MM.1S (cell line): ENCODE data around the gene DUSP3.

Experiments used
- DNase-seq: peaks from one replicate; pipeline ENCODE4 v3.0.0-alpha.2; 2015
- H2AFZ ChIP-seq: fragments of 300-600 bp; sonication (generic); 2 replicates; pipeline ENCODE4 v1.6.0; 2016; ENCODE audit warnings: antibody characterized with exemption, low read length
- H3F3A ChIP-seq: fragments of 300-600 bp; sonication (generic); 2 replicates; pipeline ENCODE4 v1.6.1; 2016; ENCODE audit warnings: mild to moderate bottlenecking, antibody characterized with exemption, low read length, moderate library complexity, mixed read lengths; ENCODE audit not compliant: insufficient read depth
- H3K27ac ChIP-seq: fragments of 300-600 bp; sonication (generic); 2 replicates; pipeline ENCODE4 v1.5.1; 2016; ENCODE audit warnings: mild to moderate bottlenecking, low read length
- H3K27me3 ChIP-seq: fragments of 300-600 bp; sonication (generic); replicated peaks from 2 replicates; pipeline ENCODE4 v1.6.0; 2016; ENCODE audit warnings: low read length; ENCODE audit not compliant: insufficient read depth
- H3K36me3 ChIP-seq: fragments of 300-600 bp; sonication (generic); replicated peaks from 2 replicates; pipeline ENCODE4 v1.6.1; 2016; ENCODE audit warnings: mild to moderate bottlenecking, low read length, mixed read lengths; ENCODE audit not compliant: insufficient read depth
- H3K4me1 ChIP-seq: fragments of 300-600 bp; sonication (generic); 2 replicates; pipeline ENCODE4 v1.6.1; 2016; ENCODE audit warnings: low read length, mixed read lengths
- H3K4me2 ChIP-seq: fragments of 300-600 bp; sonication (generic); 2 replicates; pipeline ENCODE4 v1.6.0; 2016; ENCODE audit warnings: low read depth, low read length
- H3K4me3 ChIP-seq: fragments of 300-600 bp; sonication (generic); 2 replicates; pipeline ENCODE4 v1.5.1; 2016; ENCODE audit warnings: low read length, mixed read lengths
- H3K79me2 ChIP-seq: fragments of 300-600 bp; sonication (generic); 2 replicates; pipeline ENCODE4 v1.6.1; 2016; ENCODE audit warnings: mixed run types, low read length, mixed read lengths
- H3K9ac ChIP-seq: fragments of 300-600 bp; sonication (generic); 2 replicates; pipeline ENCODE4 v1.6.1; 2016; ENCODE audit warnings: low read length, mixed read lengths
- H3K9me2 ChIP-seq: fragments of 300-600 bp; sonication (generic); replicated peaks from 2 replicates; pipeline ENCODE4 v1.6.1; 2016; ENCODE audit warnings: mild to moderate bottlenecking, low read length, mixed read lengths; ENCODE audit not compliant: insufficient read depth
- H3K9me3 ChIP-seq: fragments of 300-600 bp; sonication (generic); replicated peaks from 2 replicates; pipeline ENCODE4 v1.6.1; 2016; ENCODE audit warnings: mild to moderate bottlenecking, low read length, mixed read lengths; ENCODE audit not compliant: insufficient read depth
- H4K20me1 ChIP-seq: fragments of 300-600 bp; sonication (generic); 2 replicates; pipeline ENCODE4 v1.6.1; 2016; ENCODE audit warnings: mild to moderate bottlenecking, low read length, moderate library complexity, mixed read lengths; ENCODE audit not compliant: insufficient read depth
- EZH2 ChIP-seq: fragments of 300-600 bp; sonication (generic); optimal IDR thresholded peaks from 2 replicates; pipeline ENCODE3; 2017; ENCODE audit warnings: low read depth, mild to moderate bottlenecking, antibody characterized with exemption, low read length, mixed read lengths
- EZH2phosphoT487 ChIP-seq: fragments of 300-600 bp; sonication (generic); IDR thresholded peaks from 2 replicates; pipeline ENCODE4 v1.6.1; 2018; ENCODE audit warnings: antibody characterized with exemption, low read length
- TF ChIP-seq, protein P1 (sequence below): fragments of 300-600 bp; sonication (generic); IDR thresholded peaks from 2 replicates; pipeline ENCODE4 v1.5.1; 2016; ENCODE audit warnings: antibody characterized with exemption, low read length, mixed read lengths

The DUSP3 gene

DNA sequence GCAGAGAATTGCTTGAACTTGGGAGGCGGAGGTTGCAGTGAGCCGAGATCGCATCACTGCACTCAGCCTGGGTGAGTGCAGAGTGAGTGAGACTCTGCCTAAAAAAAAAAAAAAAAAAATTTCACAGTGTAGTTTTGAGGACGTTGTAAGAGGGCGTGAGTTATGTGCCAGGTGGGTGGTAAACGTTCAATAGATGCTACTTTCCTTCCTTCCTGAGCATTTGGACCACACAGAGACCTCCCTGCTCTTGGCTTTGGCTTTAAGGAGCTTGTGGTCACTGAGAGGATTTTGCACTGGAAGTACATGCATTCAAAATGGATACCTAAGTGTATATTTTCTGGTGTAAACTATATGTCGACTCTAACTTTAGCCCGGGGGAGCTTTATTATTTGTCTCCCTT is 50.7 kb downstream of the DUSP3 start:
- H3K9me3 ChIP-seq: no peaks in the 10 kb centered on the region
- no peak for TF ChIP-seq EZH2
- TF ChIP-seq EZH2phosphoT487: no peak
- TF ChIP-seq, protein P1, sequence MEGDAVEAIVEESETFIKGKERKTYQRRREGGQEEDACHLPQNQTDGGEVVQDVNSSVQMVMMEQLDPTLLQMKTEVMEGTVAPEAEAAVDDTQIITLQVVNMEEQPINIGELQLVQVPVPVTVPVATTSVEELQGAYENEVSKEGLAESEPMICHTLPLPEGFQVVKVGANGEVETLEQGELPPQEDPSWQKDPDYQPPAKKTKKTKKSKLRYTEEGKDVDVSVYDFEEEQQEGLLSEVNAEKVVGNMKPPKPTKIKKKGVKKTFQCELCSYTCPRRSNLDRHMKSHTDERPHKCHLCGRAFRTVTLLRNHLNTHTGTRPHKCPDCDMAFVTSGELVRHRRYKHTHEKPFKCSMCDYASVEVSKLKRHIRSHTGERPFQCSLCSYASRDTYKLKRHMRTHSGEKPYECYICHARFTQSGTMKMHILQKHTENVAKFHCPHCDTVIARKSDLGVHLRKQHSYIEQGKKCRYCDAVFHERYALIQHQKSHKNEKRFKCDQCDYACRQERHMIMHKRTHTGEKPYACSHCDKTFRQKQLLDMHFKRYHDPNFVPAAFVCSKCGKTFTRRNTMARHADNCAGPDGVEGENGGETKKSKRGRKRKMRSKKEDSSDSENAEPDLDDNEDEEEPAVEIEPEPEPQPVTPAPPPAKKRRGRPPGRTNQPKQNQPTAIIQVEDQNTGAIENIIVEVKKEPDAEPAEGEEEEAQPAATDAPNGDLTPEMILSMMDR: no peak
- H3K4me1 ChIP-seq: no peaks in the 10 kb centered on the region
- H3K4me2 ChIP-seq: no peak overlapping the region
- DNase-seq: no peak
- peaks cover 32% of the 10 kb centered on the region; the same call in 1 of the 2 replicates for H3K27me3 ChIP-seq
- no peaks in the 10 kb centered on the region for H3F3A ChIP-seq
- H3K36me3 ChIP-seq: no peaks in the 10 kb centered on the region
- H2AFZ ChIP-seq: no peak overlapping the region
- no peak overlapping the region for H3K9ac ChIP-seq
- H3K27ac ChIP-seq: no peak overlapping the region
- no peaks in the 10 kb centered on the region for H3K79me2 ChIP-seq
- H4K20me1 ChIP-seq: no peaks in the 10 kb centered on the region
- no peaks in the 10 kb centered on the region for H3K9me2 ChIP-seq
- no peak overlapping the region for H3K4me3 ChIP-seq

DNA sequence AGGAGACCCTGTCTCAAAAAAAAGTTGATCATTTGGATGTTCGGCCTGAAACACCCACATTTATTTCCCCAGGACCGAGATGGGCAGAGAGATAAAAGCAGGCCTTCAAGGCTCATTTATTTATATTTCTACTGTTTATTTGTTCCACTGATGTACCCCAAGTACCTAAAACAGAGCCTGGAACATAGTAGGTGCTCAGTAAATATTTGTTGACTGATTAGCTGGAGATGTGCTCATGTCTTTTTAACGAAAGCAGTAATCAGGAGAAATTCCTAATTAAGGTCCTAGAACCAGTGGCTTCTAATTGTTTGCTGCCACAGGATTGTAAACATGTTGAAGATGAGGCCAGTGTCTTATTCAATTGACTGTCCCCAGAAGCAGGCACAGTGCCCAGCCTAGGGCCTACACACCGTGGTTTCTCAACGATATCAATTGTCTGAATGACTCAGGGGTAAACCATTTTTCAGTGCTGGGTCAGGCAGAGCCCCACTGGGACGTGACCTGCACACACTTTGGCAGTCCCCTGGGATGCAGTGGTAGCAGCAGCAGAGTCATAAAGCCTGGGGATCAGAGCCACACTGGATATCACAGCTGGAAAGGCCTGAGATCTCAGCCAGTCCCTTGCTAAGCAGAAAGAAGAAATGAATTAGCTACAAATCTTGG is 54.9 kb downstream of the DUSP3 start:
- Histone ChIP-seq H3F3A (no peaks in the 10 kb centered on the region), H3K4me1 (peaks cover 5% of the 10 kb centered on the region), H3K27ac (no peak overlapping the region), H2AFZ (no peak overlapping the region), H3K79me2 (no peaks in the 10 kb centered on the region), H3K9ac (no peak overlapping the region), H3K4me3 (no peak overlapping the region), H3K36me3 (no peaks in the 10 kb centered on the region), H4K20me1 (no peaks in the 10 kb centered on the region), H3K9me3 (no peaks in the 10 kb centered on the region), H3K27me3 (peaks cover 49% of the 10 kb centered on the region), H3K9me2 (no peaks in the 10 kb centered on the region), H3K4me2 (no peak overlapping the region)
- DNase-seq: no peak
- TF ChIP-seq, protein P1: no peak
- no peak for TF ChIP-seq EZH2
- no peak for TF ChIP-seq EZH2phosphoT487

DNA sequence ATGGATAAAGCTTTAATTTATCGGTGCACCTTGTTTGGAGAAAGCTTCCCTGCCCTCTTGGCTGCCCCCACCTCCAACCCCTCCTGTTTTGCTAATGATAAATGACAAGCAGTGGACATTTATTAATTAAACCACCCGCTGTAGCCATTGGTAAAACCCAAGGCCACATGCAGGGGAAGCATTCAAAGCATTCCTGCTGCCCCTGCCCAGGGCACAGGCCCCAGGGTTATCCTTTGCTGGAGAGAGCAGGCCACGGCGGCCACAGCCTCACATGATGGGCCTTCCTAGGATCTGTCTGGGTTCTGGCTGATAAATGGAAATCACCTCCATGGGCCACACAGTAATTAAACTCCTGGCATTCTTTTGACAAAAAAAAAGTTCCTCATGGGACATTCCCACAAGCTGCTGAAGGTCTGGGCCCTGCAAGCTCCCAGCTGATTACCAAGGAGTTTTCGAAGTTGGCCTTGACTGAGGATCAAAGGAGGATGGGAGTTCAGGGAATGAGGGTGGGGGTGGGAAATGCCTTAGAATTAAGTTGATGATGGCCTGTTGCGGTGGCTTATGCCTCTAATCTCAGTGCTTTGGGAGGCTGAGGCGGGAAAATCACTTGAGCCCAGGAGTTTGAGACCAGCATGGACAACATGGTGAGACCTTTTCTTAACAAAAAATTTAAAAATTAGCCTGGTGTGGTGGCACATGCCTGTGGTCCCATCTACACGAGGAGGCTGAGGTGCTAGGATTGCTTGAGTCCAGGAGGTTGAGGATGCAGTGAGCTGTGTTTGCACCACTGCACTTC is 55.7 kb downstream of the DUSP3 start:
- Histone ChIP-seq H3K27me3 (peaks cover 50% of the 10 kb centered on the region), H3K36me3 (no peaks in the 10 kb centered on the region), H4K20me1 (no peaks in the 10 kb centered on the region), H3K79me2 (no peaks in the 10 kb centered on the region), H3K9me2 (no peaks in the 10 kb centered on the region), H3K27ac (no peak overlapping the region), H3K9ac (no peak overlapping the region), H3F3A (no peaks in the 10 kb centered on the region), H3K4me3 (no peak overlapping the region), H2AFZ (no peak overlapping the region), H3K4me1 (peaks cover 5% of the 10 kb centered on the region), H3K4me2 (no peak overlapping the region), H3K9me3 (no peaks in the 10 kb centered on the region)
- DNase-seq: no peak
- TF ChIP-seq, protein P1: no peak
- TF ChIP-seq EZH2: no peak
- TF ChIP-seq EZH2phosphoT487: no peak
